ENCODE measurements around the gene SEMA3F.
"Not testable (repeated sequence)": the region's sequence is repeated elsewhere in the genome, so short reads cannot be mapped to it uniquely, and the experiment has no call there.

SEMA3F gene

GRCh38 chr3:50228184-50228763, 73.2 kb downstream of the SEMA3F start:
- in situ Hi-C loops (cut with MboI; ENCODE audit: low sequenced_read_pairs), result not testable (repeated sequence)

- in situ Hi-C loops (cut with MboI; ENCODE audit: low sequenced_read_pairs), result no loop called here
Measured at GRCh38 chr3:50229490-50229889, 74.4 kb downstream of the SEMA3F start.

GRCh38 chr3:50230104-50230793, 75.1 kb downstream of the SEMA3F start:
- in situ Hi-C loops (cut with MboI; ENCODE audit: low sequenced_read_pairs), result no loop called here

GRCh38 chr3:50230794-50231125, 75.6 kb downstream of the SEMA3F start:
- in situ Hi-C loops (cut with MboI; ENCODE audit: low sequenced_read_pairs), result no loop called here

- in situ Hi-C loops (cut with MboI; ENCODE audit: low sequenced_read_pairs), result no loop called here
Measured at GRCh38 chr3:50231581-50231980, 76.5 kb downstream of the SEMA3F start.

GRCh38 chr3:50232303-50232702, 77.2 kb downstream of the SEMA3F start:
- in situ Hi-C loops (cut with MboI; ENCODE audit: low sequenced_read_pairs), result no loop called here

GRCh38 chr3:50233176-50233575, 78.1 kb downstream of the SEMA3F start:
- in situ Hi-C loops (cut with MboI; ENCODE audit: low sequenced_read_pairs), result no loop called here

- in situ Hi-C loops (cut with MboI; ENCODE audit: low sequenced_read_pairs), result no loop called here
Measured at GRCh38 chr3:50235716-50236483, 80.8 kb downstream of the SEMA3F start, which contains the start of gene GNAI2. Gene GNAI2, plus strand, starts transcription at chr3:50236204. Its CDS starts 132 bp downstream, at chr3:50236336.

GRCh38 chr3:50236484-50237132, 81.5 kb downstream of the SEMA3F start:
- in situ Hi-C loops (cut with MboI; ENCODE audit: low sequenced_read_pairs), result no loop called here

- in situ Hi-C loops (cut with MboI; ENCODE audit: low sequenced_read_pairs), result no loop called here
Measured at GRCh38 chr3:50237133-50237651, 82.1 kb downstream of the SEMA3F start.

GRCh38 chr3:50237754-50238548, 82.8 kb downstream of the SEMA3F start:
- in situ Hi-C loops (cut with MboI; ENCODE audit: low sequenced_read_pairs), result no loop called here

- in situ Hi-C loops (cut with MboI; ENCODE audit: low sequenced_read_pairs), result no loop called here
Measured at GRCh38 chr3:50238549-50239026, 83.5 kb downstream of the SEMA3F start.
